ENCODE results near the gene TNS4. TPM values are rescaled to one million over a fixed set of nuclear protein-coding genes. Genes with fewer than 3 reads are reported as not detected.
A peak's percentile ranks its signal among the peaks of the same experiment; 100 is the strongest.

TNS4 gene
- not detected in 2 replicates for total RNA-seq
- long read RNA-seq: 0 reads

GRCh38 chr17:40501499-40501911 is at the start of gene TNS4:
Gene TNS4, minus strand, starts transcription at chr17:40501623. Its CDS starts 5,198 bp downstream, at chr17:40496425.
- no peak for TF ChIP-seq CTCF (IDR thresholded peaks at IDR 0.05; ENCODE audit: unreplicated experiment)
- no peaks in the 10 kb centered on the region for H3K9me3 Mint-ChIP-seq (ENCODE audit: low read depth)
- no peak within 1 kb of the TSS for H3K27ac Mint-ChIP-seq
- no peak for DNase-seq (ENCODE audit: low spot score, unreplicated experiment)
- peaks cover 4% of the 10 kb centered on the region for H3K4me1 Mint-ChIP-seq (ENCODE audit: low read depth)
- no peaks in the 10 kb centered on the region for H3K36me3 Mint-ChIP-seq (ENCODE audit: insufficient read depth)
- H3K27me3 Mint-ChIP-seq: peaks cover 25% of the 10 kb centered on the region
- H3K4me3 Mint-ChIP-seq (ENCODE audit: low read depth): no peak within 1 kb of the TSS

- DNase-seq (ENCODE audit: low spot score, unreplicated experiment): peak; percentile 1
- peaks cover 12% of the 10 kb centered on the region for H3K27me3 Mint-ChIP-seq
- H3K4me1 Mint-ChIP-seq (ENCODE audit: low read depth): peaks cover 27% of the 10 kb centered on the region
- no peak overlapping the region for H3K4me3 Mint-ChIP-seq (ENCODE audit: low read depth)
- no peak overlapping the region for H3K27ac Mint-ChIP-seq
- no peaks in the 10 kb centered on the region for H3K9me3 Mint-ChIP-seq (ENCODE audit: low read depth)
- TF ChIP-seq CTCF (IDR thresholded peaks at IDR 0.05; ENCODE audit: unreplicated experiment): no peak
- no peaks in the 10 kb centered on the region for H3K36me3 Mint-ChIP-seq (ENCODE audit: insufficient read depth)
These were observed 49.2 kb upstream of the TNS4 start for GRCh38 chr17:40550608-40551007.

GRCh38 chr17:40548982-40549685 is 47.7 kb upstream of the TNS4 start:
- peaks cover 7% of the 10 kb centered on the region for H3K27me3 Mint-ChIP-seq
- no peak overlapping the region for H3K4me3 Mint-ChIP-seq (ENCODE audit: low read depth)
- peak; percentile 8 for DNase-seq (ENCODE audit: low spot score, unreplicated experiment)
- peaks cover 25% of the 10 kb centered on the region for H3K4me1 Mint-ChIP-seq (ENCODE audit: low read depth)
- H3K27ac Mint-ChIP-seq: no peak overlapping the region
- no peak for TF ChIP-seq CTCF (IDR thresholded peaks at IDR 0.05; ENCODE audit: unreplicated experiment)
- no peaks in the 10 kb centered on the region for H3K36me3 Mint-ChIP-seq (ENCODE audit: insufficient read depth)
- H3K9me3 Mint-ChIP-seq (ENCODE audit: low read depth): no peaks in the 10 kb centered on the region

- Mint-ChIP-seq H3K27ac (no peak overlapping the region), H3K4me3 (ENCODE audit: low read depth) (no peak overlapping the region), H3K9me3 (ENCODE audit: low read depth) (no peaks in the 10 kb centered on the region), H3K4me1 (ENCODE audit: low read depth) (peaks cover 21% of the 10 kb centered on the region), H3K36me3 (ENCODE audit: insufficient read depth) (no peaks in the 10 kb centered on the region), H3K27me3 (peaks cover 2% of the 10 kb centered on the region)
- no peak for DNase-seq (ENCODE audit: low spot score, unreplicated experiment)
- no peak for TF ChIP-seq CTCF (IDR thresholded peaks at IDR 0.05; ENCODE audit: unreplicated experiment)
These were observed 47.1 kb upstream of the TNS4 start for GRCh38 chr17:40548491-40548981.

GRCh38 chr17:40547785-40548478 is 46.5 kb upstream of the TNS4 start:
- H3K36me3 Mint-ChIP-seq (ENCODE audit: insufficient read depth): no peaks in the 10 kb centered on the region
- TF ChIP-seq CTCF (IDR thresholded peaks at IDR 0.05; ENCODE audit: unreplicated experiment): no peak
- H3K4me3 Mint-ChIP-seq (ENCODE audit: low read depth): no peak overlapping the region
- no peaks in the 10 kb centered on the region for H3K9me3 Mint-ChIP-seq (ENCODE audit: low read depth)
- H3K27ac Mint-ChIP-seq: no peak overlapping the region
- no peak for DNase-seq (ENCODE audit: low spot score, unreplicated experiment)
- peaks cover 2% of the 10 kb centered on the region for H3K27me3 Mint-ChIP-seq
- peaks cover 19% of the 10 kb centered on the region for H3K4me1 Mint-ChIP-seq (ENCODE audit: low read depth)

All from progenitor cell of endocrine pancreas (in vitro differentiated cells).